ENCODE data around the gene MPP4. TPM values are rescaled to one million over a fixed set of nuclear protein-coding genes. Genes with fewer than 3 reads are reported as not detected.

Gene MPP4
- total and polyA plus RNA-seq, 10 of the 15 experiments (the other 5 are each of a cell fraction or from before 2014, with no cell fraction given), result 0.03 to 0.14 (median 0.05) TPM; not detected in 4

DNA sequence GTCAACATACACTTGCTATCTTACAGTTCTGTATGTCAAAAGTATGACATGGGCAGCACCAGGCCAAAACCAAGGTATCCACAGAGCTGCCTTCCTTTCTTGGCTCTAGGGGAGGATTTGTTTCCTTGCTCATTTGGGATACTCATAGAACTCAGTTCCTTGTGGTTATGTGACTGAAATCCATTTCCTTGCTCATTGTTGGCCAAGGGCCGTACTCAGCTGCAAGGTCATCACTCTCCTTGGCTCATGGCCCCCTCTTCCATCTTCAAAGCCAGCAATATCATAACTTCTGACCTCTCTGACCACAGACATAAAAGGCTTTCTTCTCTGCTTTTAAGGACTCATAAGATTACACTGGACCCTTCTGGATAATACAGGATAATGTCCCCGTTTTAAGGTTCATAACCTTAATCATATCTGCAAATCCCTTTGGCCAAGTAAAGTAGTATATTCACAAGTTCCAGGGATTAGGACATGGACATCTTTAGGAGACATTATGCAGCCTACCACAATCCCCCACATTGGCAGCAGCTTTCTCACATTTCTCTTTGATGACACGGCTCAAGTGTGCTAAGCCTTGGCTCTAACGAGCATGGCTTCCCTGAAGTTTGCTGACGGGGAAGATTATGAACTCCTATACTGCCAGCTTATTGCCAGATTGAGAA lies 76.0 kb downstream of the MPP4 start:
- ChIA-PET POLR2A (no interaction called here), SMC1A (ENCODE audit: uncharacterized antibody, unreplicated experiment) (no interaction called here), RAD21 (ENCODE audit: unreplicated experiment) (no interaction called here), CTCF (interaction anchor here (1.3 kb wide), 1 partner anchor 20 kb away, joined by 3 read pairs; the partner anchor contains the start of gene TMEM237)
- in situ Hi-C loops (cut with MboI) (no loop called here), intact Hi-C loops (cut with micrococcal nuclease; ENCODE audit: unreplicated experiment) (no loop called here)
- DNase-seq (ENCODE audit: low read depth, low spot score) (no peak), ATAC-seq (no peak), FAIRE-seq (no peak)
- TF ChIP-seq GATAD2B (conservative IDR thresholded peaks at IDR 0.05; ENCODE audit: low read depth) (no peak), RFX5 (IDR thresholded peaks at IDR 0.05; ENCODE audit: low read depth, low read length) (no peak), NFYA (IDR thresholded peaks at IDR 0.05; ENCODE audit: borderline replicate concordance, low read depth, low read length) (no peak), EED (IDR thresholded peaks at IDR 0.05; ENCODE audit: low read depth) (no peak), ASH2L (IDR thresholded peaks at IDR 0.05; ENCODE audit: borderline replicate concordance, low read depth) (no peak), E2F4 (IDR thresholded peaks at IDR 0.05; ENCODE audit: low read depth, low read length) (no peak), MYC (IDR thresholded peaks at IDR 0.05; ENCODE audit: insufficient read depth, insufficient read length, insufficient replicate concordance, low read length, severe bottlenecking) (no peak), TARDBP (IDR thresholded peaks at IDR 0.05; ENCODE audit: borderline replicate concordance) (no peak), RELA (IDR thresholded peaks at IDR 0.05; ENCODE audit: borderline replicate concordance, partially characterized antibody) (no peak), SREBF2 (IDR thresholded peaks at IDR 0.05; ENCODE audit: low read length) (no peak), SMAD5 (IDR thresholded peaks at IDR 0.05; ENCODE audit: low read depth) (no peak), CBFB (IDR thresholded peaks at IDR 0.05; ENCODE audit: low read depth) (no peak), MAX (IDR thresholded peaks at IDR 0.05; ENCODE audit: low read depth, low read length) (no peak)
- TF ChIP-seq, protein P1, sequence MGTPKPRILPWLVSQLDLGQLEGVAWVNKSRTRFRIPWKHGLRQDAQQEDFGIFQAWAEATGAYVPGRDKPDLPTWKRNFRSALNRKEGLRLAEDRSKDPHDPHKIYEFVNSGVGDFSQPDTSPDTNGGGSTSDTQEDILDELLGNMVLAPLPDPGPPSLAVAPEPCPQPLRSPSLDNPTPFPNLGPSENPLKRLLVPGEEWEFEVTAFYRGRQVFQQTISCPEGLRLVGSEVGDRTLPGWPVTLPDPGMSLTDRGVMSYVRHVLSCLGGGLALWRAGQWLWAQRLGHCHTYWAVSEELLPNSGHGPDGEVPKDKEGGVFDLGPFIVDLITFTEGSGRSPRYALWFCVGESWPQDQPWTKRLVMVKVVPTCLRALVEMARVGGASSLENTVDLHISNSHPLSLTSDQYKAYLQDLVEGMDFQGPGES (IDR thresholded peaks at IDR 0.05), result no peak
- TF ChIP-seq, protein P2, sequence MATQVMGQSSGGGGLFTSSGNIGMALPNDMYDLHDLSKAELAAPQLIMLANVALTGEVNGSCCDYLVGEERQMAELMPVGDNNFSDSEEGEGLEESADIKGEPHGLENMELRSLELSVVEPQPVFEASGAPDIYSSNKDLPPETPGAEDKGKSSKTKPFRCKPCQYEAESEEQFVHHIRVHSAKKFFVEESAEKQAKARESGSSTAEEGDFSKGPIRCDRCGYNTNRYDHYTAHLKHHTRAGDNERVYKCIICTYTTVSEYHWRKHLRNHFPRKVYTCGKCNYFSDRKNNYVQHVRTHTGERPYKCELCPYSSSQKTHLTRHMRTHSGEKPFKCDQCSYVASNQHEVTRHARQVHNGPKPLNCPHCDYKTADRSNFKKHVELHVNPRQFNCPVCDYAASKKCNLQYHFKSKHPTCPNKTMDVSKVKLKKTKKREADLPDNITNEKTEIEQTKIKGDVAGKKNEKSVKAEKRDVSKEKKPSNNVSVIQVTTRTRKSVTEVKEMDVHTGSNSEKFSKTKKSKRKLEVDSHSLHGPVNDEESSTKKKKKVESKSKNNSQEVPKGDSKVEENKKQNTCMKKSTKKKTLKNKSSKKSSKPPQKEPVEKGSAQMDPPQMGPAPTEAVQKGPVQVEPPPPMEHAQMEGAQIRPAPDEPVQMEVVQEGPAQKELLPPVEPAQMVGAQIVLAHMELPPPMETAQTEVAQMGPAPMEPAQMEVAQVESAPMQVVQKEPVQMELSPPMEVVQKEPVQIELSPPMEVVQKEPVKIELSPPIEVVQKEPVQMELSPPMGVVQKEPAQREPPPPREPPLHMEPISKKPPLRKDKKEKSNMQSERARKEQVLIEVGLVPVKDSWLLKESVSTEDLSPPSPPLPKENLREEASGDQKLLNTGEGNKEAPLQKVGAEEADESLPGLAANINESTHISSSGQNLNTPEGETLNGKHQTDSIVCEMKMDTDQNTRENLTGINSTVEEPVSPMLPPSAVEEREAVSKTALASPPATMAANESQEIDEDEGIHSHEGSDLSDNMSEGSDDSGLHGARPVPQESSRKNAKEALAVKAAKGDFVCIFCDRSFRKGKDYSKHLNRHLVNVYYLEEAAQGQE (IDR thresholded peaks at IDR 0.05; ENCODE audit: low read depth, low read length), result no peak
- TF ChIP-seq, protein P3, sequence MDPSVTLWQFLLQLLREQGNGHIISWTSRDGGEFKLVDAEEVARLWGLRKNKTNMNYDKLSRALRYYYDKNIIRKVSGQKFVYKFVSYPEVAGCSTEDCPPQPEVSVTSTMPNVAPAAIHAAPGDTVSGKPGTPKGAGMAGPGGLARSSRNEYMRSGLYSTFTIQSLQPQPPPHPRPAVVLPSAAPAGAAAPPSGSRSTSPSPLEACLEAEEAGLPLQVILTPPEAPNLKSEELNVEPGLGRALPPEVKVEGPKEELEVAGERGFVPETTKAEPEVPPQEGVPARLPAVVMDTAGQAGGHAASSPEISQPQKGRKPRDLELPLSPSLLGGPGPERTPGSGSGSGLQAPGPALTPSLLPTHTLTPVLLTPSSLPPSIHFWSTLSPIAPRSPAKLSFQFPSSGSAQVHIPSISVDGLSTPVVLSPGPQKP (IDR thresholded peaks at IDR 0.05; ENCODE audit: low read depth, low read length), result no peak
- H3K9ac ChIP-seq (ENCODE audit: control insufficient read depth, insufficient read depth, low read length), result no peak overlapping the region
- no peaks in the 10 kb centered on the region for H3K9me3 ChIP-seq (replicated peaks; ENCODE audit: control insufficient read depth, insufficient read depth, low read length)
- BruUV-seq (replicated peaks), result no TSS peak
- H3K4me2 ChIP-seq (ENCODE audit: control insufficient read depth, insufficient read depth), result no peak overlapping the region
- 94% methylated on average over 5 of the region's 5 CpGs for WGBS (ENCODE audit: insufficient coverage, insufficient replicate concordance, low lambda C conversion rate, missing lambda C conversion rate)
- 0 out of 4 replicates have a peak, but pooled peaks cover 0 to 2% of the 10 kb centered on the region in 2 experiments for H3K36me3 ChIP-seq (ENCODE audit: control insufficient read depth in 2 of 2, insufficient read depth in 2 of 2, low read length in 1 of 2)
- H3K4me1 ChIP-seq (ENCODE audit: control insufficient read depth, insufficient read depth, low read length), result no peaks in the 10 kb centered on the region
- no peak overlapping the region for H3K4me3 ChIP-seq
- H3K79me2 ChIP-seq (ENCODE audit: control insufficient read depth, insufficient read depth, low read length), result no peaks in the 10 kb centered on the region
- no peaks in the 10 kb centered on the region for H4K20me1 ChIP-seq (ENCODE audit: control insufficient read depth, insufficient read depth)
- H3K27me3 ChIP-seq (replicated peaks in 1 of 2; ENCODE audit: control insufficient read depth in 2 of 2, insufficient read depth in 2 of 2, low read length in 1 of 2), result no peaks in the 10 kb centered on the region
- H3K27ac ChIP-seq (ENCODE audit: control insufficient read depth, insufficient read depth), result no peak overlapping the region
- no peak overlapping the region for H2AFZ ChIP-seq (ENCODE audit: control insufficient read depth, low read depth, low read length)
